HG03066 (cell line): Measurements from ENCODE around the gene ST7L.
"Not testable (repeated sequence)": the region's sequence is repeated elsewhere in the genome, so short reads cannot be mapped to it uniquely, and the experiment has no call there.

Experiments
- ATAC-seq: cut with Tn5 transposase; IDR thresholded peaks from one replicate; pipeline ENCODE4 v1.9.1; 2021; ENCODE audit warnings: low read depth; ENCODE audit not compliant: unreplicated experiment

Gene ST7L

GRCh38 chr1:112504001-112504660, 114.8 kb downstream of the ST7L start:
- no peak for ATAC-seq

- ATAC-seq: no peak
Measured at GRCh38 chr1:112502826-112503225, 116.1 kb downstream of the ST7L start.

- no peak for ATAC-seq
Measured at GRCh38 chr1:112501810-112502641, 116.9 kb downstream of the ST7L start.

- no peak for ATAC-seq
Measured at GRCh38 chr1:112496290-112496689, 122.7 kb downstream of the ST7L start.

- no peak for ATAC-seq
Measured at GRCh38 chr1:112493351-112493750, 125.6 kb downstream of the ST7L start.

GRCh38 chr1:112492076-112492475, 126.9 kb downstream of the ST7L start:
- no peak for ATAC-seq

GRCh38 chr1:112488141-112488540, 130.8 kb downstream of the ST7L start:
- no peak for ATAC-seq

- not testable (repeated sequence) for ATAC-seq
Measured at GRCh38 chr1:112487686-112488085, 131.3 kb downstream of the ST7L start.

- ATAC-seq: not testable (repeated sequence)
Measured at GRCh38 chr1:112486063-112486462, 132.9 kb downstream of the ST7L start.

GRCh38 chr1:112478314-112478713, 140.6 kb downstream of the ST7L start:
- no peak for ATAC-seq

- no peak for ATAC-seq
Measured at GRCh38 chr1:112477550-112477949, 141.4 kb downstream of the ST7L start.
